Right lobe of liver (tissue), 6 donors: ENCODE data around the gene PNPLA7. TPM values are rescaled to one million over a fixed set of nuclear protein-coding genes. Genes with fewer than 3 reads are reported as not detected.

Experiments
- ATAC-seq, 4 donors: fragments of 200-7000 bp; cut with Tn5 transposase; one replicate each; pipeline ENCODE4 v1.9.1; 2020; ENCODE audit warnings: mild to moderate bottlenecking in 4 of 4, moderate library complexity in 4 of 4
- DNase-seq, 3 donors: peaks; one replicate each; pipeline ENCODE4 v3.0.0-alpha.2; 2020
- H3K27ac ChIP-seq, 3 donors: fragments of 200-600 bp; one replicate each; pipeline ENCODE4 v1.8.0; 2022
- H3K27me3 ChIP-seq, 2 donors: fragments of 200-600 bp; one replicate each; pipeline ENCODE4 v1.8.0; 2022
- H3K36me3 ChIP-seq, 4 donors: fragments of 200-600 bp; sonication (generic) in 1 of 4; one replicate each; pipeline versions ENCODE4 v1.5.1 to v1.8.0; 2017 to 2022; ENCODE audit warnings: control low read depth in 1 of 4
- H3K4me1 ChIP-seq, 4 donors: fragments of 200-600 bp; sonication (generic) in 1 of 4; one replicate each; pipeline versions ENCODE4 v1.5.1 to v1.8.0; 2017 to 2022; ENCODE audit warnings: control low read depth in 1 of 4
- H3K4me3 ChIP-seq, 3 donors: fragments of 200-600 bp; one replicate each; pipeline ENCODE4 v1.8.0; 2022
- H3K9me3 ChIP-seq, 4 donors: fragments of 200-600 bp; sonication (generic) in 1 of 4; one replicate each; pipeline versions ENCODE4 v1.5.1 to v1.8.0; 2017 to 2022; ENCODE audit warnings: control low read depth in 1 of 4
- CTCF ChIP-seq, 4 donors: fragments of 200-600 bp in 3 of 4; fragments of 450-650 bp in 1 of 4; IDR thresholded peaks; one replicate each; pipeline versions ENCODE4 v1.5.1 to v1.8.0; 2016 to 2022; ENCODE audit warnings: antibody characterized with exemption in 4 of 4, mild to moderate bottlenecking in 2 of 4
- POLR2A ChIP-seq: fragments of 450-650 bp; IDR thresholded peaks from one replicate; pipeline ENCODE4 v1.6.1; 2017; ENCODE audit warnings: antibody characterized with exemption, mild to moderate bottlenecking
- WGBS: methylation state at CpG from one replicate; pipeline ENCODE4 v1.1.6; 2018; ENCODE audit warnings: low coverage, low lambda C conversion rate; ENCODE audit not compliant: insufficient coverage; ENCODE audit errors: missing lambda C conversion rate; 5-methylcytosine and 5-hydroxymethylcytosine counted together
- intact Hi-C, 2 donors: fragments of 100-400 bp; cut with DNase I; formaldehyde crosslinking; loops; one replicate each; pipeline versions ENCODE4 v1.11.2 to v1.14.1; 2022
- total RNA-seq, 6 experiments: library from RNA; depleted of rRNA in 2 of 6; stranded (reverse); fragments of >200 nt in 2 of 6; fragmentation: NEBNext Ultra II Directional in 3 of 6; extraction: Animal tissue kit (Norgen Biotek cat#: 25700) in 3 of 6; gene quantifications; one replicate each; pipeline versions ENCODE4 v1.1.0 to v1.2.4, GENCODE V29; 2016 to 2023
- donor health status: DM: no; HTN: yes; CAD: no.
- donor health status: DM: no; HTN: no; CAD: no.
- donor health status: DM: no; HTN: no; CAD: no.
- donor health status: DM: no; HTN: yes; CAD: no.
- donor health status: DM: no; HTN: yes; CAD: no.

PNPLA7 gene
- total RNA-seq, 6 experiments from 2014 or later, result 3.9 to 15.6 (median 7.4) TPM

GRCh38 chr9:137445930-137446431 is 104.2 kb downstream of the PNPLA7 start:
- ATAC-seq (no peak), DNase-seq (peak in 2 of 3 donors; percentile 24 to 53)
- intact Hi-C loops, result no loop called here
- H3K36me3 ChIP-seq, result peaks cover 0 to 4% (median 0%) of the 10 kb centered on the region in 4 donors
- WGBS, result 29% methylated on average over 10 of the region's 19 CpGs
- H3K4me1 ChIP-seq, result peaks cover 0 to 12% (median 2%) of the 10 kb centered on the region in 4 donors
- no peak overlapping the region for H3K4me3 ChIP-seq
- TF ChIP-seq POLR2A (no peak), CTCF (IDR thresholded peaks at IDR 0.05) (no peak)
- no peaks in the 10 kb centered on the region for H3K9me3 ChIP-seq
- no peak overlapping the region for H3K27ac ChIP-seq
- no peaks in the 10 kb centered on the region for H3K27me3 ChIP-seq

- H3K27me3 ChIP-seq, result no peaks in the 10 kb centered on the region
- DNase-seq (peak; percentile 69 to 81 (median 75)), ATAC-seq (peak; percentile 61 to 73 (median 66))
- H3K36me3 ChIP-seq, result peaks cover 0 to 4% (median 0%) of the 10 kb centered on the region in 4 donors
- H3K27ac ChIP-seq, result no peak overlapping the region
- no peak overlapping the region for H3K4me3 ChIP-seq
- 6% methylated on average over 9 of the region's 14 CpGs for WGBS
- peaks cover 0 to 12% (median 2%) of the 10 kb centered on the region in 4 donors for H3K4me1 ChIP-seq
- intact Hi-C loops, result no loop called here
- TF ChIP-seq CTCF (IDR thresholded peaks at IDR 0.05), result peak; percentile 78 to 85 (median 80)
- TF ChIP-seq POLR2A, result no peak
- no peaks in the 10 kb centered on the region for H3K9me3 ChIP-seq
These were observed 104.9 kb downstream of the PNPLA7 start for GRCh38 chr9:137445275-137445807.

- H3K27ac ChIP-seq, result no peak overlapping the region
- DNase-seq (peak in 2 of 3 donors; percentile 9 to 31), ATAC-seq (no peak)
- intact Hi-C loops, result no loop called here
- TF ChIP-seq CTCF (IDR thresholded peaks at IDR 0.05) (no peak), POLR2A (no peak)
- no peak overlapping the region for H3K4me3 ChIP-seq
- 78% methylated on average over 9 of the region's 14 CpGs for WGBS
- H3K36me3 ChIP-seq, result peaks cover 0 to under 1% (median 0%) of the 10 kb centered on the region in 4 donors
- H3K27me3 ChIP-seq, result no peaks in the 10 kb centered on the region
- no peaks in the 10 kb centered on the region for H3K9me3 ChIP-seq
- peaks cover 0 to 12% (median 2%) of the 10 kb centered on the region in 4 donors for H3K4me1 ChIP-seq
These were observed 106.0 kb downstream of the PNPLA7 start for GRCh38 chr9:137444106-137444790.

- peak in 1 of 4 donors; percentile 1 for ATAC-seq
- no peaks in the 10 kb centered on the region for H3K9me3 ChIP-seq
- DNase-seq, result no peak
- peaks cover 0 to 12% (median 2%) of the 10 kb centered on the region in 4 donors for H3K4me1 ChIP-seq
- no peaks in the 10 kb centered on the region for H3K27me3 ChIP-seq
- no peaks in the 10 kb centered on the region for H3K36me3 ChIP-seq
- intact Hi-C loops, result no loop called here
- peak overlapping the region in 1 of 3 donors; percentile 29 for H3K27ac ChIP-seq
- H3K4me3 ChIP-seq, result peak overlapping the region; percentile 33 to 53 (median 48)
- WGBS, result 12% methylated on average over 5 of the region's 7 CpGs
- TF ChIP-seq POLR2A (no peak), CTCF (IDR thresholded peaks at IDR 0.05) (no peak)
These were observed 108.3 kb downstream of the PNPLA7 start for GRCh38 chr9:137441935-137442321.
